Measurements from ENCODE around the gene SLC2A1. TPM values are rescaled to one million over a fixed set of nuclear protein-coding genes. Genes with fewer than 3 reads are reported as not detected.

Gene SLC2A1
- total RNA-seq, 4 donors from 2014 or later, result 488 to 2,308 (median 910) TPM

DNA sequence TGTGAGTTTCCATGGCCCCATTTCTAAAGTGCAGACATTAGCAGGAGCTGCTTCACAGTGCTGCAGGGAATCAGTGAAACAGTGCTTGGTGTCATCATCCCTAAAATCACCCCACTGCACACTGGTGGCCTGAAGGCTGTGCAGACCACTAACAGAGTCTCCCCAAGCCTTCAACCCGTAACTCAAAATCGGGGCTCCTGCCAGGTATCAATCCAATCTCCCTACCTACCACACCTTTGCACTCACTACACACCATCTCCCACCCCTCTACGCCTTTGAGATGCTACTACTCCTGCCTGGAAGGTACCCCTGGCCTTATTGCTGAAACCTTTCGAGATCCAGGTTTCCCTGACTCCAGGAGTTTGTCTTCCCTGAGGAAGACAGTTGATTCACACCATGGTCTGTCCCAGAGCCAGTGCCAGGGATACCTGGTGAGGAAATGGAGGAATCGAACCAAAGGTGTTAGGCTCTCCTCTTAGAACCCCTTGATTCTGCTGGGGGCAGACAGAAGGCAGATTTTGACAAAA lies 25.5 kb downstream of the SLC2A1 start:
- TF ChIP-seq, protein P1, sequence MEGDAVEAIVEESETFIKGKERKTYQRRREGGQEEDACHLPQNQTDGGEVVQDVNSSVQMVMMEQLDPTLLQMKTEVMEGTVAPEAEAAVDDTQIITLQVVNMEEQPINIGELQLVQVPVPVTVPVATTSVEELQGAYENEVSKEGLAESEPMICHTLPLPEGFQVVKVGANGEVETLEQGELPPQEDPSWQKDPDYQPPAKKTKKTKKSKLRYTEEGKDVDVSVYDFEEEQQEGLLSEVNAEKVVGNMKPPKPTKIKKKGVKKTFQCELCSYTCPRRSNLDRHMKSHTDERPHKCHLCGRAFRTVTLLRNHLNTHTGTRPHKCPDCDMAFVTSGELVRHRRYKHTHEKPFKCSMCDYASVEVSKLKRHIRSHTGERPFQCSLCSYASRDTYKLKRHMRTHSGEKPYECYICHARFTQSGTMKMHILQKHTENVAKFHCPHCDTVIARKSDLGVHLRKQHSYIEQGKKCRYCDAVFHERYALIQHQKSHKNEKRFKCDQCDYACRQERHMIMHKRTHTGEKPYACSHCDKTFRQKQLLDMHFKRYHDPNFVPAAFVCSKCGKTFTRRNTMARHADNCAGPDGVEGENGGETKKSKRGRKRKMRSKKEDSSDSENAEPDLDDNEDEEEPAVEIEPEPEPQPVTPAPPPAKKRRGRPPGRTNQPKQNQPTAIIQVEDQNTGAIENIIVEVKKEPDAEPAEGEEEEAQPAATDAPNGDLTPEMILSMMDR (IDR thresholded peaks at IDR 0.05), result no peak
- TF ChIP-seq POLR2A (IDR thresholded peaks at IDR 0.05), result no peak
- peak in 1 of 2 donors; percentile 34 for DNase-seq (ENCODE audit: low spot score in 2 of 2)
- intact Hi-C loops (cut with DNase I; ENCODE audit: low total_unique reads), result loop anchor here (5.0 kb wide), 1 partner anchor 139 kb away; no protein-coding TSS in a partner anchor
- WGBS, 2 donors, result 77 to 79% methylated on average over 5 of the region's 5 CpGs
- H3K4me3 ChIP-seq (ENCODE audit: low read depth, poor library complexity, severe bottlenecking), result no peak overlapping the region

DNA sequence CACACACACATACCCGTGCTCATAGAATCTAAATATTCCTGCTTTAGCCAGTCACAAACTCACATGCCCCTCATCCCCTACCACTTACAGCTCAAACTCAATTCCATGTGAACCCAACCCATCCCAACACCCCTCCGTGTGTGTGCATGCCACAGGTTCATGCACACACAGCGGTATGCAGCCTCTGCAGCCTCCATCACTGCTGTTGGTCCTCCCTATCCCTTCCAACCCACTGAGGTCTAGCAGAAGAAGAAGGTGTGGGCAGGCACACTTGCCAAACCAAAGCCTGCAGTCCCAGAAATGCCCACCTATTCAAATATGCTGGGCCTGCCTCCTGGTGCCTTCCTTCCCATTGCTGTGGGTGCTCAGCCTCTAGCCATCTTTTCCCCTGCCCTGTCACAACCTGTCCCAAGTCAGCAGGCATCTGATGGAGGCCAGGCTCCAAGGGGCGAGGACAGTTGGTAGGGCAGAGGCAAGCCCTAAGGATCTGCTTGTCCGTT lies 26.2 kb downstream of the SLC2A1 start:
- H3K4me3 ChIP-seq (ENCODE audit: low read depth, poor library complexity, severe bottlenecking), result no peak overlapping the region
- DNase-seq (ENCODE audit: low spot score in 2 of 2), result peak; percentile 16 to 74
- intact Hi-C loops (cut with DNase I; ENCODE audit: low total_unique reads), result loop anchor here (5.0 kb wide), 1 partner anchor 140 kb away; no protein-coding TSS in a partner anchor
- WGBS, 2 donors, result 64 to 71% methylated on average over 5 of the region's 5 CpGs
- TF ChIP-seq, protein P1 (IDR thresholded peaks at IDR 0.05), result no peak
- TF ChIP-seq POLR2A (IDR thresholded peaks at IDR 0.05), result no peak

DNA sequence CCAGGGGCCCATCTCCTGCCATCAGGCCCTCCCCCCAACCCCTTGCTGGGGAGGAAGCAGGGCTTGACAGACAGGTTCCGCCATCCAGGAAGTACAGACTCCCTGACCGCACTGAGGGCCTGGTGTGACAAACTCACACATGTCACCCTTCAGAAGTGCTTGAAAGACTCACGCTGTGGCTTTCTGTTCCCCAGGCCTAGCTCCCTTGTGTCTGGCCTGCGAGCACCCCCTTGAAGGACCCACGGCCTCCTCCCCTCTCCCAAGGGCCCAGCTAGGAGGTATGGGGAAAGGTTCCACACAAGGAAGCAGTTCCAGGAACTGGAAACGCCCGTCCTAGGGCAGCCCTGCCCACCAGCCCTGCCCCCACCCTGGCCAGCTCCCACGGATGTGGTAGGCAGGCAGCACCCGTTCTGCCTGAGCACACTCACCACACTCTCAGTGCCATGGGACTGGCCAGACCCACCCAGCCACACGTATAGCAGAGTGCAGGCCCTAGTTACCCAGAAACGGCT lies 26.7 kb downstream of the SLC2A1 start:
- TF ChIP-seq, protein P1 (IDR thresholded peaks at IDR 0.05), result no peak
- no peak overlapping the region for H3K4me3 ChIP-seq (ENCODE audit: low read depth, poor library complexity, severe bottlenecking)
- DNase-seq (ENCODE audit: low spot score in 2 of 2), result peak; percentile 66 to 93
- intact Hi-C loops (cut with DNase I; ENCODE audit: low total_unique reads), result loop anchor here (5.0 kb wide), 1 partner anchor 140 kb away; no protein-coding TSS in a partner anchor
- WGBS, 2 donors, result 32 to 37% methylated on average over 10 to 11 of the region's 11 CpGs

DNA sequence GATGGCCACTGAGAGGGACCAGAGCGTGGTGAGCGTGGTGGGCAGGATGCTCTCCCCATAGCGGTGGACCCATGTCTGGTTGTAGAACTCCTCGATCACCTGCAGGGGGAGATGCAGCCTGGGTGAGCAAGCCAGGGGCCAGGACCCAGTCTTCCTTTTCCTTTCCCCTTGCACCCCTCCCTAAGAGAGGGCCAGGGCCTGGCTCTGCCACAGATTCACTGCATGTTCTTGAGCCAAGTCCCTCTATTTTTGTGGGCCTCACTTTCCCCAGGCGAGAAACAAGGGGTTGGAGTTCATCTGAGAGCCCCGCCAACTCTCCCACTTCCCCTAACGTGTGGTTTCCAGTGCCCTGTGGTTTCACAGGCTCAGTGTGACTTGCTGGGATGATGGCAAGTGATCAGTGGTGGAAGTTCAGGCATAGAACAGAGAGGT lies 27.5 kb downstream of the SLC2A1 start:
- DNase-seq (ENCODE audit: low spot score in 2 of 2), result peak; percentile 19 to 83
- TF ChIP-seq, protein P1 (IDR thresholded peaks at IDR 0.05), result no peak
- no peak for TF ChIP-seq POLR2A (IDR thresholded peaks at IDR 0.05)
- WGBS, 2 donors, result 59 to 66% methylated on average over 7 of the region's 7 CpGs
- intact Hi-C loops (cut with DNase I; ENCODE audit: low total_unique reads), result loop anchor here (5.0 kb wide), 1 partner anchor 141 kb away; no protein-coding TSS in a partner anchor
- H3K4me3 ChIP-seq (ENCODE audit: low read depth, poor library complexity, severe bottlenecking), result no peak overlapping the region

DNA sequence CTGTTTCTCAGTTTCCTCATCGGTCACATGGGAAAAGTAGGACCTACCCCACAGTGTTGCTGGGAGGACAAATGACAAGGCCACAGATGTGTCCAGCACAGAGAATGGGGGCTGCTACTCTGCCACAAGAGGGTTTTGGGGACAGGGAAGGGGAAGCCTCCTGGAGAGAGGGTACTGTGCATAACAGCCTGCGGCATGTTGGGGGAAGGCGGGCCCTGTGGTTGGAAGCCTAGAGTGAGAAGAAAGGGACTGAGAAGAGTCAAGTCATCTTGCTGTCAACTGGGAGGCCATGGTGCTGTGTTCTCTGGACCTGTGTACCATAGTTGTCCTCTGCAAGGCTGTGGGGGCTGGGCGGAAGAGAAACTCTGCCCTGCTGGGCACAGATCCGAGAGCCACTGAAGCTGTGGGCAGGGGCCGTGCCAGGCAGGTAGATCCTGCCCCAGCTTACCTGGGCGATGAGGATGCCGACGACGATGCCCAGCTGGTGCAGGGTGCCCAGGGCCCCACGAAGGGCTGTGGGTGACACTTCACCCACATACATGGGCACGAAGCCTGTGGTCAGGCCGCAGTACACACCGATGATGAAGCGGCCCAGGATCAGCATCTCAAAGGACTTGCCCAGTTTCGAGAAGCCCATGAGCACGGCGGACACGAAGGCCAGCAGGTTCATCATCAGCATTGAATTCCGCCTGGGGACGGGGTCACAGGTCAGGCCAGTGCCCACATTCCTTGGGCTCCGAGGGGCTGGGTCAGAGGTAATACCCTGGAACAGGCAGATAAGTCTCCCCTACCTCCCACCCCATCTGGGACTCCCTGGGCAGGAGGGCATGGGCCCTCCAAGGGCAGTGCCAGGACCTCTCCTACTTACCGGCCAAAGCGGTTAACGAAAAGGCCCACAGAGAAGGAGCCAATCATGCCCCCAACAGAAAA lies 28.2 kb downstream of the SLC2A1 start:
- no peak for TF ChIP-seq POLR2A (IDR thresholded peaks at IDR 0.05)
- TF ChIP-seq, protein P1 (IDR thresholded peaks at IDR 0.05), result no peak
- intact Hi-C loops (cut with DNase I; ENCODE audit: low total_unique reads), result loop anchor here (5.0 kb wide), 1 partner anchor 142 kb away; no protein-coding TSS in a partner anchor
- H3K4me3 ChIP-seq (ENCODE audit: low read depth, poor library complexity, severe bottlenecking), result no peak overlapping the region
- WGBS, 2 donors, result 87 to 89% methylated on average over 24 to 25 of the region's 25 CpGs
- peak; percentile 15 to 82 for DNase-seq (ENCODE audit: low spot score in 2 of 2)

All from lower leg skin (tissue), 4 donors.